Stimulated activated CD4-positive, alpha-beta T cell treated with anti-CD3 and anti-CD28 coated beads, Interleukin-1b, Interleukin-23, amount 100 ng/mL, for 1 hour (primary cell): ENCODE measurements around the gene ACSM2B.
"Not testable (repeated sequence)": the region's sequence is repeated elsewhere in the genome, so short reads cannot be mapped to it uniquely, and the experiment has no call there.

Experiments used
- DNase-seq, 2 donors: peaks; one replicate each; pipeline ENCODE4 v3.0.0-alpha.2; 2020; ENCODE audit warnings: low read depth in 2 of 2

Gene ACSM2B

GRCh38 chr16:20576145-20576544, at the start of gene ACSM2B:
Gene ACSM2B (minus strand): TSS chr16:20576367. CDS start chr16:20564845, 11,522 bp downstream.
- not testable (repeated sequence) for DNase-seq

- no peak for DNase-seq
Measured at GRCh38 chr16:20624882-20625807, 49.0 kb upstream of the ACSM2B start.

GRCh38 chr16:20624205-20624604, 48.0 kb upstream of the ACSM2B start:
- no peak for DNase-seq

GRCh38 chr16:20622498-20622870, 46.3 kb upstream of the ACSM2B start:
- no peak for DNase-seq

GRCh38 chr16:20621406-20621805, 45.2 kb upstream of the ACSM2B start:
- no peak for DNase-seq

GRCh38 chr16:20620770-20621169, 44.6 kb upstream of the ACSM2B start:
- no peak for DNase-seq

GRCh38 chr16:20620003-20620402, 43.8 kb upstream of the ACSM2B start:
- no peak for DNase-seq

GRCh38 chr16:20617271-20617670, 41.1 kb upstream of the ACSM2B start:
- no peak for DNase-seq

- DNase-seq: no peak
Measured at GRCh38 chr16:20614186-20615141, 38.3 kb upstream of the ACSM2B start.

- no peak for DNase-seq
Measured at GRCh38 chr16:20613481-20614185, 37.5 kb upstream of the ACSM2B start.

GRCh38 chr16:20612551-20613480, 36.6 kb upstream of the ACSM2B start:
- DNase-seq: no peak

GRCh38 chr16:20611975-20612481, 35.9 kb upstream of the ACSM2B start:
- DNase-seq: no peak

GRCh38 chr16:20611350-20611902, 35.3 kb upstream of the ACSM2B start:
- no peak for DNase-seq

- DNase-seq: no peak
Measured at GRCh38 chr16:20610892-20611349, 34.8 kb upstream of the ACSM2B start.

GRCh38 chr16:20610211-20610891, 34.2 kb upstream of the ACSM2B start:
- DNase-seq: no peak

GRCh38 chr16:20602205-20602604, 26.0 kb upstream of the ACSM2B start:
- DNase-seq: not testable (repeated sequence)

GRCh38 chr16:20599475-20599874, 23.3 kb upstream of the ACSM2B start:
- DNase-seq: not testable (repeated sequence)

GRCh38 chr16:20598832-20599469, 22.8 kb upstream of the ACSM2B start:
- DNase-seq: no peak

GRCh38 chr16:20595694-20596093, 19.5 kb upstream of the ACSM2B start:
- DNase-seq: not testable (repeated sequence)
